DND-41 (cell line): ENCODE data around the gene PALM3.

ENCODE experiments used
- ATAC-seq: fragments of 200-7000 bp; cut with Tn5 transposase; 3 replicates; pipeline ENCODE4 v1.9.1; 2021; ENCODE audit warnings: low read depth; ENCODE audit not compliant: insufficient read depth
- DNase-seq: peaks from one replicate; pipeline ENCODE4 v3.0.0-alpha.2; 2020
- H2AFZ ChIP-seq: 2 replicates; pipeline ENCODE4 v1.6.0; 2012; ENCODE audit warnings: low read depth, low read length
- H3K27ac ChIP-seq: 2 replicates; pipeline ENCODE4 v1.5.1; 2012; ENCODE audit warnings: low read length, inconsistent platforms
- H3K27me3 ChIP-seq: fragments of 200-600 bp; sonication (generic); 2 replicates; pipeline ENCODE4 v1.6.0; 2012; ENCODE audit warnings: low read length, mild to moderate bottlenecking, inconsistent platforms; ENCODE audit not compliant: insufficient read depth, poor library complexity
- H3K36me3 ChIP-seq: 2 replicates; pipeline ENCODE4 v1.5.1; 2012; ENCODE audit warnings: low read length, inconsistent platforms; ENCODE audit not compliant: insufficient read depth
- H3K4me1 ChIP-seq: 2 replicates; pipeline ENCODE4 v1.5.1; 2012; ENCODE audit warnings: mild to moderate bottlenecking, low read length; ENCODE audit not compliant: insufficient read depth
- H3K4me2 ChIP-seq: 2 replicates; pipeline ENCODE4 v1.6.0; 2012; ENCODE audit warnings: mild to moderate bottlenecking, moderate library complexity, low read length, inconsistent platforms; ENCODE audit not compliant: insufficient read depth
- H3K4me3 ChIP-seq, 2 experiments: fragments of 200-600 bp in 1 of 2; shearing (Covaris generic) in 1 of 2; 2 replicates each; pipeline ENCODE4 v1.5.1; 2012 to 2016; ENCODE audit warnings: inconsistent platforms in 2 of 2, low read length in 2 of 2, mild to moderate bottlenecking in 2 of 2, low read depth in 1 of 2, moderate library complexity in 1 of 2
- H3K79me2 ChIP-seq: 2 replicates; pipeline ENCODE4 v1.6.0; 2012; ENCODE audit warnings: low read length, inconsistent platforms; ENCODE audit not compliant: insufficient read depth
- H3K9ac ChIP-seq: 2 replicates; pipeline ENCODE4 v1.6.0; 2012; ENCODE audit warnings: low read depth, mild to moderate bottlenecking, inconsistent platforms, low read length, moderate library complexity
- H3K9me3 ChIP-seq: 2 replicates; pipeline ENCODE4 v1.5.1; 2012; ENCODE audit warnings: low read length, moderate library complexity, mild to moderate bottlenecking, inconsistent platforms; ENCODE audit not compliant: insufficient read depth, severe bottlenecking
- H4K20me1 ChIP-seq: 2 replicates; pipeline ENCODE4 v1.6.0; 2012; ENCODE audit warnings: low read length; ENCODE audit not compliant: insufficient read depth
- CTCF ChIP-seq: IDR thresholded peaks from 2 replicates; pipeline ENCODE4 v1.5.1; 2012; ENCODE audit warnings: borderline replicate concordance, low read length, moderate library complexity, mild to moderate bottlenecking; ENCODE audit not compliant: poor library complexity, severe bottlenecking; ENCODE audit errors: extremely low read depth
- EZH2 ChIP-seq: IDR thresholded peaks from 3 replicates; pipeline ENCODE4 v1.6.1; 2012; ENCODE audit warnings: borderline replicate concordance, low read depth, mild to moderate bottlenecking, moderate library complexity, low read length, inconsistent platforms; ENCODE audit not compliant: severe bottlenecking

PALM3 gene

GRCh38 chr19:14082675-14082960 is 20.7 kb upstream of the PALM3 start:
- Histone ChIP-seq H3K79me2 (peaks cover 12% of the 10 kb centered on the region), H3K9me3 (no peaks in the 10 kb centered on the region), H3K36me3 (peaks cover 10% of the 10 kb centered on the region; the same call in 1 of the 2 replicates), H4K20me1 (no peaks in the 10 kb centered on the region), H3K4me2 (peak overlapping the region; percentile 93; the same call in 1 of the 2 replicates), H3K9ac (0 out of 2 replicates have a peak overlapping the region, but pooled peaks have one; percentile 70), H3K4me3 (no peak overlapping the region), H3K4me1 (peaks cover 22% of the 10 kb centered on the region), H2AFZ (no peak overlapping the region), H3K27me3 (no peaks in the 10 kb centered on the region), H3K27ac (no peak overlapping the region)
- TF ChIP-seq EZH2 (no peak), CTCF (no peak)
- ATAC-seq (no peak), DNase-seq (no peak)

GRCh38 chr19:14081797-14082674 is 20.2 kb upstream of the PALM3 start:
- TF ChIP-seq CTCF (no peak), EZH2 (no peak)
- Histone ChIP-seq H3K4me3 (peak overlapping the region; percentile 50 to 94), H3K79me2 (peaks cover 17% of the 10 kb centered on the region), H3K27me3 (no peaks in the 10 kb centered on the region), H3K9ac (peak overlapping the region; percentile 70), H4K20me1 (no peaks in the 10 kb centered on the region), H3K9me3 (no peaks in the 10 kb centered on the region), H3K27ac (peak overlapping the region; percentile 65), H2AFZ (peak overlapping the region; percentile 90), H3K4me2 (peak overlapping the region; percentile 93), H3K4me1 (peaks cover 22% of the 10 kb centered on the region), H3K36me3 (peaks cover 5% of the 10 kb centered on the region; the same call in 1 of the 2 replicates)
- ATAC-seq (no peak), DNase-seq (no peak)

- H3K36me3 ChIP-seq: peaks cover under 1% of the 10 kb centered on the region; the same call in 1 of the 2 replicates
- peak overlapping the region; percentile 62 to 94 for H3K4me3 ChIP-seq
- H3K4me1 ChIP-seq: peaks cover 22% of the 10 kb centered on the region
- H3K9me3 ChIP-seq: no peaks in the 10 kb centered on the region
- TF ChIP-seq EZH2 (no peak), CTCF (no peak)
- peak overlapping the region; percentile 93 for H3K4me2 ChIP-seq
- ATAC-seq (peak; percentile 93), DNase-seq (peak; percentile 99)
- H2AFZ ChIP-seq: peak overlapping the region; percentile 91
- peaks cover 21% of the 10 kb centered on the region for H3K79me2 ChIP-seq
- peak overlapping the region; percentile 86 for H3K27ac ChIP-seq
- H3K9ac ChIP-seq: peak overlapping the region; percentile 75
- no peaks in the 10 kb centered on the region for H3K27me3 ChIP-seq
- H4K20me1 ChIP-seq: no peaks in the 10 kb centered on the region
Measured at GRCh38 chr19:14080887-14081796, 19.3 kb upstream of the PALM3 start.
